ENCODE measurements around the gene C1orf50.

The C1orf50 gene

DNA sequence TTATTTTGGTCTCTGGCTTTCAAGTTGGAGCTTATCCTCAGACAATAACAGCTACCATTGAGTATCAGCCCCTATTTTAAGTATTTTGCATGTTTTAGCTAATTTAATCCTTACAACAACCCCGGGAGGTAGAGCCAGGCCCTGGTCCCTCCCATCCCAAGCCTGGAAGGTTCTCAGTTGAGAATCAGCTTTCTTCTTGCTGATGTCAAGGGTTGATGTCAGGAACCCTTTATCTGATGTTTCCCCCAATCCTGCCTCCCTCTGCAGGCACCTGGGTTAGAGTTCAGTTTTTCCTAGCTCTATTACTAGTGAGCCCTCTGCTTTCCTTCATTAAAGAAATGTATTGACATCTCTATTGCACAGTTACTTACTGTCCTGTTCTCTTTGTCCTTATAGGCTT is 53.8 kb downstream of the C1orf50 start:
- ATAC-seq = no peak
- TF ChIP-seq TOX (CRISPR knock-in tag; IDR thresholded peaks at IDR 0.05; ENCODE audit: borderline replicate concordance) = no peak
- TF ChIP-seq GLIS3 (CRISPR knock-in tag; IDR thresholded peaks at IDR 0.05) = no peak
- TF ChIP-seq RARB (CRISPR knock-in tag; IDR thresholded peaks at IDR 0.05) = no peak
- no peak for TF ChIP-seq TCF4 (CRISPR knock-in tag; IDR thresholded peaks at IDR 0.05; ENCODE audit: borderline replicate concordance)
- TF ChIP-seq, protein P1, sequence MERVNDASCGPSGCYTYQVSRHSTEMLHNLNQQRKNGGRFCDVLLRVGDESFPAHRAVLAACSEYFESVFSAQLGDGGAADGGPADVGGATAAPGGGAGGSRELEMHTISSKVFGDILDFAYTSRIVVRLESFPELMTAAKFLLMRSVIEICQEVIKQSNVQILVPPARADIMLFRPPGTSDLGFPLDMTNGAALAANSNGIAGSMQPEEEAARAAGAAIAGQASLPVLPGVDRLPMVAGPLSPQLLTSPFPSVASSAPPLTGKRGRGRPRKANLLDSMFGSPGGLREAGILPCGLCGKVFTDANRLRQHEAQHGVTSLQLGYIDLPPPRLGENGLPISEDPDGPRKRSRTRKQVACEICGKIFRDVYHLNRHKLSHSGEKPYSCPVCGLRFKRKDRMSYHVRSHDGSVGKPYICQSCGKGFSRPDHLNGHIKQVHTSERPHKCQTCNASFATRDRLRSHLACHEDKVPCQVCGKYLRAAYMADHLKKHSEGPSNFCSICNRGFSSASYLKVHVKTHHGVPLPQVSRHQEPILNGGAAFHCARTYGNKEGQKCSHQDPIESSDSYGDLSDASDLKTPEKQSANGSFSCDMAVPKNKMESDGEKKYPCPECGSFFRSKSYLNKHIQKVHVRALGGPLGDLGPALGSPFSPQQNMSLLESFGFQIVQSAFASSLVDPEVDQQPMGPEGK (CRISPR knock-in tag; IDR thresholded peaks at IDR 0.05; ENCODE audit: borderline replicate concordance) = no peak

DNA sequence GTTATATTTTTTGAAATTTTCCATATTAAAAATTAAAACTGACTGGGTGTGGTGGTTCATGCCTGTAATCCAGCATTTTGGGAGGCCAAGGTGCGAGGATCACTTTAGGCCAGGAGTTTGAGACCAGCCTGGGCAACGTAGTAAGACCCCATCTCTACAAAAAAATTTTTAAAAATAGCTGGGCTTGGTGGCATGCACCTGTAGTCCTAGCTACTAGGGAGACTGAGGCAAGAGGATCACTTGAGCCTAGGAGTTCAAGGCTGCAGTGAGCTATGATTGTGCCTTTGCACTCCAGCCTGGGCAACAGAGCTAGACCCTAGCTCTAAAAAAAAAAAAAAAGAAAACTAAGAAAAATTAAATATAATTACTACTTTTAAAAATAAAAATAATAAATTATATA is 54.6 kb downstream of the C1orf50 start:
- no peak for ATAC-seq
- TF ChIP-seq BACH2 (CRISPR knock-in tag; IDR thresholded peaks at IDR 0.05; ENCODE audit: borderline replicate concordance) (no peak), ZFP30 (CRISPR knock-in tag; IDR thresholded peaks at IDR 0.05) (no peak), TOX (CRISPR knock-in tag; IDR thresholded peaks at IDR 0.05; ENCODE audit: borderline replicate concordance) (no peak), ZFP3 (CRISPR knock-in tag; IDR thresholded peaks at IDR 0.05) (no peak), ARNTL (CRISPR knock-in tag; IDR thresholded peaks at IDR 0.05; ENCODE audit: borderline replicate concordance, low read depth) (no peak), OSR1 (CRISPR knock-in tag; IDR thresholded peaks at IDR 0.05) (no peak), ESRRG (CRISPR knock-in tag; IDR thresholded peaks at IDR 0.05) (no peak), CSDC2 (CRISPR knock-in tag; IDR thresholded peaks at IDR 0.05) (no peak), TCF4 (CRISPR knock-in tag; IDR thresholded peaks at IDR 0.05; ENCODE audit: borderline replicate concordance) (no peak), ISL1 (CRISPR knock-in tag; IDR thresholded peaks at IDR 0.05) (no peak), GLIS3 (CRISPR knock-in tag; IDR thresholded peaks at IDR 0.05) (no peak), RARB (CRISPR knock-in tag; IDR thresholded peaks at IDR 0.05) (no peak), PPARA (CRISPR knock-in tag; IDR thresholded peaks at IDR 0.05; ENCODE audit: borderline replicate concordance) (no peak), ZNF8 (CRISPR knock-in tag; IDR thresholded peaks at IDR 0.05) (no peak)
- TF ChIP-seq, protein P2, sequence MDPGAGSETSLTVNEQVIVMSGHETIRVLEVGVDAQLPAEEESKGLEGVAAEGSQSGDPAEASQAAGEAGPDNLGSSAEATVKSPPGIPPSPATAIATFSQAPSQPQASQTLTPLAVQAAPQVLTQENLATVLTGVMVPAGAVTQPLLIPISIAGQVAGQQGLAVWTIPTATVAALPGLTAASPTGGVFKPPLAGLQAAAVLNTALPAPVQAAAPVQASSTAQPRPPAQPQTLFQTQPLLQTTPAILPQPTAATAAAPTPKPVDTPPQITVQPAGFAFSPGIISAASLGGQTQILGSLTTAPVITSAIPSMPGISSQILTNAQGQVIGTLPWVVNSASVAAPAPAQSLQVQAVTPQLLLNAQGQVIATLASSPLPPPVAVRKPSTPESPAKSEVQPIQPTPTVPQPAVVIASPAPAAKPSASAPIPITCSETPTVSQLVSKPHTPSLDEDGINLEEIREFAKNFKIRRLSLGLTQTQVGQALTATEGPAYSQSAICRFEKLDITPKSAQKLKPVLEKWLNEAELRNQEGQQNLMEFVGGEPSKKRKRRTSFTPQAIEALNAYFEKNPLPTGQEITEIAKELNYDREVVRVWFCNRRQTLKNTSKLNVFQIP (CRISPR knock-in tag; IDR thresholded peaks at IDR 0.05; ENCODE audit: borderline replicate concordance, low read depth) = no peak
- TF ChIP-seq, protein P3, sequence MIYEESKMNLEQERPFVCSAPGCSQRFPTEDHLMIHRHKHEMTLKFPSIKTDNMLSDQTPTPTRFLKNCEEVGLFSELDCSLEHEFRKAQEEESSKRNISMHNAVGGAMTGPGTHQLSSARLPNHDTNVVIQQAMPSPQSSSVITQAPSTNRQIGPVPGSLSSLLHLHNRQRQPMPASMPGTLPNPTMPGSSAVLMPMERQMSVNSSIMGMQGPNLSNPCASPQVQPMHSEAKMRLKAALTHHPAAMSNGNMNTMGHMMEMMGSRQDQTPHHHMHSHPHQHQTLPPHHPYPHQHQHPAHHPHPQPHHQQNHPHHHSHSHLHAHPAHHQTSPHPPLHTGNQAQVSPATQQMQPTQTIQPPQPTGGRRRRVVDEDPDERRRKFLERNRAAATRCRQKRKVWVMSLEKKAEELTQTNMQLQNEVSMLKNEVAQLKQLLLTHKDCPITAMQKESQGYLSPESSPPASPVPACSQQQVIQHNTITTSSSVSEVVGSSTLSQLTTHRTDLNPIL (CRISPR knock-in tag; IDR thresholded peaks at IDR 0.05; ENCODE audit: low read depth) = no peak
- TF ChIP-seq, protein P1 (CRISPR knock-in tag; IDR thresholded peaks at IDR 0.05; ENCODE audit: borderline replicate concordance) = no peak
- TF ChIP-seq, protein P4, sequence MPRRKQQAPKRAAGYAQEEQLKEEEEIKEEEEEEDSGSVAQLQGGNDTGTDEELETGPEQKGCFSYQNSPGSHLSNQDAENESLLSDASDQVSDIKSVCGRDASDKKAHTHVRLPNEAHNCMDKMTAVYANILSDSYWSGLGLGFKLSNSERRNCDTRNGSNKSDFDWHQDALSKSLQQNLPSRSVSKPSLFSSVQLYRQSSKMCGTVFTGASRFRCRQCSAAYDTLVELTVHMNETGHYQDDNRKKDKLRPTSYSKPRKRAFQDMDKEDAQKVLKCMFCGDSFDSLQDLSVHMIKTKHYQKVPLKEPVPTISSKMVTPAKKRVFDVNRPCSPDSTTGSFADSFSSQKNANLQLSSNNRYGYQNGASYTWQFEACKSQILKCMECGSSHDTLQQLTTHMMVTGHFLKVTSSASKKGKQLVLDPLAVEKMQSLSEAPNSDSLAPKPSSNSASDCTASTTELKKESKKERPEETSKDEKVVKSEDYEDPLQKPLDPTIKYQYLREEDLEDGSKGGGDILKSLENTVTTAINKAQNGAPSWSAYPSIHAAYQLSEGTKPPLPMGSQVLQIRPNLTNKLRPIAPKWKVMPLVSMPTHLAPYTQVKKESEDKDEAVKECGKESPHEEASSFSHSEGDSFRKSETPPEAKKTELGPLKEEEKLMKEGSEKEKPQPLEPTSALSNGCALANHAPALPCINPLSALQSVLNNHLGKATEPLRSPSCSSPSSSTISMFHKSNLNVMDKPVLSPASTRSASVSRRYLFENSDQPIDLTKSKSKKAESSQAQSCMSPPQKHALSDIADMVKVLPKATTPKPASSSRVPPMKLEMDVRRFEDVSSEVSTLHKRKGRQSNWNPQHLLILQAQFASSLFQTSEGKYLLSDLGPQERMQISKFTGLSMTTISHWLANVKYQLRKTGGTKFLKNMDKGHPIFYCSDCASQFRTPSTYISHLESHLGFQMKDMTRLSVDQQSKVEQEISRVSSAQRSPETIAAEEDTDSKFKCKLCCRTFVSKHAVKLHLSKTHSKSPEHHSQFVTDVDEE (CRISPR knock-in tag; IDR thresholded peaks at IDR 0.05) = no peak

DNA sequence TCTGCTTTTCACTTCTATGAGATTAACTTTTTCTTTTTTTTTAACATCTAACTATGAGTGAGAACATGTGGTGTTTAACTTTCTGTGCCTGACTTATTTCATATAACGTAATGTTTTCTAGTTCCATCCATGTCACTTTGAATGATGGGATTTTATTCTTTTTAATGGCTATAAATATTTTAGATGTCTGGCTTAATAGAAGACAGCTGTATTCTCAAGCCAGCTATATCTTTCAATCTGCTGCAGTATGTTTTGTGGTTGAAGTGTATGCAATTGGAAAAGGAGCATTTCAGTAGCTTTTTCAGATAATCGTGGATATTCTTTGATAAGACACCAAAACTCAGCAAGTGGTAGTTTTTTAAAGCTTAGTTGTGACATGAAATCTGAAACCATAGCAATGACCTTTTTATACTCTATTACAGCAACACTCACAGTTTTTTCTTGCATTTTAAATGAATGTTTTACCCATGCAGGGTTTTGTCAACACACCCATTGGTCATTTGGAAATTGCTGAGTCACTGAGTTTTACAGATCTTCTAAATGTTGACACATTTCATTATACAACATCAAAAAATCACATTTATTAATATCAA is 55.8 kb downstream of the C1orf50 start:
- ATAC-seq = peak; percentile 88
- TF ChIP-seq SNAI2 (CRISPR knock-in tag; IDR thresholded peaks at IDR 0.05) (no peak), BACH2 (CRISPR knock-in tag; IDR thresholded peaks at IDR 0.05; ENCODE audit: borderline replicate concordance) (peak; percentile 67; the same call in 1 of the 2 replicates), ARNTL (CRISPR knock-in tag; IDR thresholded peaks at IDR 0.05; ENCODE audit: borderline replicate concordance, low read depth) (no peak), ZNF8 (CRISPR knock-in tag; IDR thresholded peaks at IDR 0.05) (no peak), OSR1 (CRISPR knock-in tag; IDR thresholded peaks at IDR 0.05) (no peak), TOX (CRISPR knock-in tag; IDR thresholded peaks at IDR 0.05; ENCODE audit: borderline replicate concordance) (no peak), ZC3H10 (CRISPR knock-in tag; IDR thresholded peaks at IDR 0.05) (no peak)
- TF ChIP-seq, protein P3 (CRISPR knock-in tag; IDR thresholded peaks at IDR 0.05; ENCODE audit: low read depth) = no peak; the same call in 1 of the 2 replicates
- TF ChIP-seq, protein P1 (CRISPR knock-in tag; IDR thresholded peaks at IDR 0.05; ENCODE audit: borderline replicate concordance) = no peak
- TF ChIP-seq, protein P4 (CRISPR knock-in tag; IDR thresholded peaks at IDR 0.05) = peak; percentile 74
